Measurements from ENCODE around the gene FRAT2.
"Not testable (repeated sequence)": the region's sequence is repeated elsewhere in the genome, so short reads cannot be mapped to it uniquely, and the experiment has no call there.

The FRAT2 gene

DNA sequence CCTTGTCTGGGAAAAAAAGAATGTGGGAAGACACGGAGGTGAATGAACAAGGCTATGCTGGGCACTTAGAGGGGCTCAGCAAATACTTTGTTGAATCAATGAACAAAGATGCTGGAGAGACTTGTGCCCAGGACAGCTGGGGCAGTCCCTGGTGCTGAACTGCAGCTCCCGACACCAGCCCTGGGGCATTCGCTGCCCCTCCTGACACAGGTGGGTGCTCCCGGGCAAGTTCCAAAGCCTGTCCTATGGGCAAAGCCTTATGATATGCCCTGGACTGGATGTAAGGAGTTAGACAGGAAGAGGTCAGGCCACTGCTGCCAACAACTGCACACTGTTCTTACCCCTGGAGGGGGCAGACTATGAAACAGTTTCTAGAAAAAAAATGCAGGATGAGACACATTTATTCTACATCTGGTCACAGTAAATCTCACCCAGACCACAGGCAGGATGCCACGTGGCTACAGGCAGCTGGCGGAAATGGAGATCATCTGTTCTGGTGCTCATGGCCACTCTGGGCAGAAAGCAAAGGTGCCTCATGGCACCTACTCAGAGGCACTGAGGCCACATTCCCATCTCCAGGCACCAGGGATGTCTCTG, 21.9 kb upstream of the FRAT2 start:
- DNase-seq (ENCODE audit: low read depth), result no peak

DNA sequence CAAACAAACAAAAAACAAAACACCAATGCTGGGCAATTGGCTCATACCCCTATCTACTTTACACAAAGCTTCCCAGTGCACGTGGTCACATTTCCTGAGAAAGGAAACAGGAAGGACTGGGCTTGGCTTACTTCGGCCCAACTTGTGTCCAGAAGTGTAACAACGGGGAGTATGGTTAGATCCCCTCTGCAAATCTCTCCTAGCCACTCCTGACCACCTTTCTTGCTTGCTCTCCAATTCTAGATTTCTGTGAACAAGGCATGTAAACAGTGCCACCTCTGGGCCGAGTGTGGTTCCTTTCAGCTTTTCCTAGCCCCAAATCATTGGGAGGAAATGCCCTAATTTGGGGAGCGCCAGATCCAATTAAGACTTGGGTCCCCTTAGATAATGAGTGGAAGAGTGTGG, 21.0 kb upstream of the FRAT2 start:
- no peak for DNase-seq (ENCODE audit: low read depth)

DNA sequence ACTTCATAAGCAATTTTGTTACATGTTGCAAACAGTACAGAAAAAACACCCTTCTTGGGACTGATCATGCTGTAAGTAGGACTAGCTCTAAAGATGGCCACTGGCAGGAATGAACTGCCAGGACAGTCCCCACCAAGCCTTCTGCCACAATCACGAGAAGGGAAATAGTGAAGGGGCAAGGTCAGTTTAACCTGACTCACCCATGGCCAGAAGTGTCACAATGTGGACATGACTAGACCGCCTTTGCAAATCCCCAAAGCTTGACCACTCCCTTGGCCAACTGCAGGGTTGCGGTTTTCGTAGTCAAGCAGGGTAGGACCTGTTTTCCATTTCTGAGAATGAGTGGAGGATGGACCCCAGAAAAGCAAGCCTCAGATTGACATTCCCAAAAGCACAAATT, 19.4 kb upstream of the FRAT2 start:
- DNase-seq (ENCODE audit: low read depth), result no peak

- no peak for DNase-seq (ENCODE audit: low read depth)
Measured at GRCh38 chr10:97349752-97350513, 15.4 kb upstream of the FRAT2 start.

- DNase-seq (ENCODE audit: low read depth), result no peak
Measured at GRCh38 chr10:97347317-97347716, 12.8 kb upstream of the FRAT2 start.

DNA sequence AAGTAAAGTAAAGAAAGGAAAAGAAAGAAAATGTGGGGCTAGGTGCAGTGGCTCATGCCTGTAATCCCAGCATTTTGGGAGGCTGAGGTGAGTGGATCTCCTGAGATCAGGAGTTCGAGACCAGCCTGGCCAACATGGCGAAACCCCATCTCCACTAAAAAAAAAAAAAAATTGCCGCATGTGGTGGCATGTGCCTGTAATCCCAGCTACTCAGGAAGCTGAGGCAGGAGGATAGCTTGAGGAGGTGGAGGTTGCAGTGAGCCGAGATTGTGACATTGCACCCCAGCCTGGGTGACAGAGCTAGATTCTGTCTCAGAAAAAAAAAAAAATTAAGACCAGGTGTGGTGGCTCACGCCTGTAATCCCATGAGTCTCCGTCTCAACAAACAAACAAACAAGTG, 9.1 kb upstream of the FRAT2 start:
- DNase-seq (ENCODE audit: low read depth), result not testable (repeated sequence)

DNA sequence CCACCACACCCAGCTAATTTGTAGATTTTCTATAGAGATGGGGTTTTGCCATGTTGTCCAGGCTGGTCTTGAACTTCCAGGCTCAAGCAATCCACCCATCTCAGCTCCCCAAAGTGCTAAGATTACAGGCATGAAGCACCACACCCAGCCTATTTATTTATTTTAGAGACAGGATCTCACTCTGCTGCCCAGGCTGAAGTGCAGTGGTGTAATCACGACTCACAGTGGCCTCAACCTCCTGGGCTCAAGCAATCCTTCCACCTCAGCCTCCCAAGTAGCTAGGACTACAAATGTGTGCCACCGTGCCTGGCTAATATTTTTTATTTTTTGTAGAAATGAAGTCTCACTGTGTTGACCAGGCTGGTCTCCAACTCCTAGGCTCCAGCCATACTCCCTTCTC, 6.9 kb upstream of the FRAT2 start:
- DNase-seq (ENCODE audit: low read depth), result no peak

- DNase-seq (ENCODE audit: low read depth), result no peak
Measured at GRCh38 chr10:97338041-97338440, 3.5 kb upstream of the FRAT2 start.

DNA sequence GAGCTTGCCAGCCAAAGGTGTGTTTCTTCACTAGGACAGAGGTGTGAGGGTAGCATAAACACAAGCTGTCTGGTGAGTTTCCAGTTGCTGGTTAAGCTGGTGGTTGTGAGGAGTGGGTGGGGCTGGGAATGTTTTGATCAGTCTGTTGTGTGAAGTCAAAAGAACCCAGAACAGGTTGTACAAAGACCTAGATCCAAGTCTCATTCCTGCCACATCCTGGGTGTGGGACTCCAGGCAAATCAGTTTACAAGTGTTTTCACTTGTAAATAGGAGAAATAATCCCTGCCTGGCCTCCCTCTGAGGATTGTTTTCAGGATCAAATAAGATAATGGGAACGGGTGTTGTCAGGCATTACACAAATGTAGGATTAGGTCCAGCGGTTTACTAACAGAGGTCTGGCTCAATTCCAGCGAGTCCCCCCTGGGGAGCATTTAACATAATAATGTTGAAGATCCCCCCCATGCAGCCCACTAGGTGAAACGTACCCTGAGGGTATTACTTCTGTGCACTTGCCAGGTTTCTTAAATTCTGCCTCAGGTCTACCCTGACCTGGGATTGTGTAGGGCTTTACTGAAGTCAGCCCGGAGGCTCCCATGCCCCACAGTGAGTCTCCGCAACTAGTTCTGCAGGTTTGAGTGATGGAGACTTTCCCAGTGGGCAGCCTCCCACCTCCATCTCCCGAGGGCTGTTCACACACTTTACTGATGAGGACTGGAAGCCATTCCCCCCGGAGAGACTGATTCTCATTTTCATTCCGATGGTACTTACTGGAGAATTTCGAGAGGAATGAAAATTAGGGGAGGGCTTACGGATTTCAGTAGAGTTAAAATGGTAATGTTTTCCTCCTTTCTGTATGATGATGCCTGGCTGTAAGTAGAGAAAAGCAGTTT, 2.7 kb upstream of the FRAT2 start:
- DNase-seq (ENCODE audit: low read depth), result no peak

DNA sequence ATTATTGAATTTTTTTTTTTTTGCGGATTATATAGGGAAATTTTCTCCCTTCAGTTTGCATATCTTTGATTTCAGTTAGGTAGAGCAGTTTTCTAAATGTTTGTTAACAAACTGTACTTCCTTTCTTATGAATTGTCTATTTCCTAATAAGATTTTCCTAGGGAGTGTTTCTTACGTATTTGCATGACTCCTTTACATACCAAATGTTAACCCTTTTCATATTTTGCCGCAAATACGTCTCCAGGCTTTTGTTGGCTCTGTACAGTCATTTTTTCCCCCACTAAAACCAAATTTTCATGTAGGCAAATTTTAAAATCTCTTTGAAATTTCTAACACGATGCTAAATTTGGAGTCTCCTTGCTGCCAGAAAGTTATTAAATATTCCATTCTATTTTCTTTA, 1.9 kb upstream of the FRAT2 start:
- DNase-seq (ENCODE audit: low read depth), result no peak

- no peak for DNase-seq (ENCODE audit: low read depth)
Measured at GRCh38 chr10:97336006-97336405, 1.5 kb upstream of the FRAT2 start.

DNA sequence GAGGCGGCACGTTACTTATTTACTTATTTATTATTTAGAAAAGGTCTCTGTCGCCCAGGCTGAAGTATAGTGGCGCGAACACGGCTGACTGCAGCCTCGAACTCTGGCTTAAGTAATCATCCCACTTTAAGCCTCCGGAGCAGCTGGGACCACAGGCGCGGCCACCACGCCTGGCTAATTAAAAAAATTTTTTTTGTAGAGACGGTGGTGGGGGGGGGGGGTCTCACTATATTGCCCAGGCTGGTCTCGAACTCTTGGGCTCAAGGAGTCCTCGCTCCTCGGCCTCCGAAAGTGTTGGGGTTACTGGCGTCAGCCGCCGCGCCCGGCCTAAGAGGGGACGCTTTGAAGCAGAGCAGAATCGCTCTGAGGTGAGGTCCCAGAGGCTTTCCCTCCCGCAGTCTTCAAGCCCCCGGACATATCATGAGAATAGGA, 675 bp upstream of the FRAT2 start:
- DNase-seq (ENCODE audit: low read depth), result no peak

GRCh38 chr10:97333601-97334369, 744 bp downstream of the FRAT2 start:
- DNase-seq (ENCODE audit: low read depth), result no peak

DNA sequence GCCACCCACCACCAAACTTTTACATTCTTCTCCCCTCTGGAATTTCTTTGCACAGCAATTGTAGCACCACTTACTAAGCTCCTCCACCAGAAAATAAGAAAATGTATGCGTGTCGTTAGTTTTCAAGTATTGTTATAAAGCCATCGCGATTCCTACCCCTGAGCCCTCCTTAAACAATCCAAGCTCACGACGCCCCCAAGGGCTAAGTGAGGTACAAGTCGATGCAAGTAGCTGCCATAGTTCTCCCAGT, 1.3 kb downstream of the FRAT2 start:
- peak; percentile 18 for DNase-seq (ENCODE audit: low read depth)

- DNase-seq (ENCODE audit: low read depth), result peak; percentile 51
Measured at GRCh38 chr10:97332591-97333350, 1.8 kb downstream of the FRAT2 start.

- DNase-seq (ENCODE audit: low read depth), result no peak
Measured at GRCh38 chr10:97331153-97331703, 3.3 kb downstream of the FRAT2 start.

- DNase-seq (ENCODE audit: low read depth), result no peak
Measured at GRCh38 chr10:97329766-97330165, 4.8 kb downstream of the FRAT2 start.

GRCh38 chr10:97328646-97329453, 5.7 kb downstream of the FRAT2 start:
- no peak for DNase-seq (ENCODE audit: low read depth)

GRCh38 chr10:97327348-97328294, 6.9 kb downstream of the FRAT2 start:
- DNase-seq (ENCODE audit: low read depth), result no peak

All from fibroblast of the conjunctiva (primary cell).